HG02884 (cell line): ENCODE data around the gene TMEM63C.

ENCODE experiments used
- ATAC-seq: cut with Tn5 transposase; IDR thresholded peaks from one replicate; pipeline ENCODE4 v1.9.1; 2021; ENCODE audit warnings: mild to moderate bottlenecking, moderate library complexity; ENCODE audit not compliant: unreplicated experiment

Gene TMEM63C

GRCh38 chr14:77249286-77249685 is 67.7 kb downstream of the TMEM63C start:
- no peak for ATAC-seq

- ATAC-seq, result no peak
Observed at GRCh38 chr14:77250927-77251326, 69.3 kb downstream of the TMEM63C start.

GRCh38 chr14:77251870-77252269 is 70.3 kb downstream of the TMEM63C start:
- ATAC-seq, result no peak

- ATAC-seq, result no peak
Observed at GRCh38 chr14:77253333-77254190, 72.0 kb downstream of the TMEM63C start.

- ATAC-seq, result no peak
Observed at GRCh38 chr14:77256694-77257093, 75.1 kb downstream of the TMEM63C start.

GRCh38 chr14:77257700-77258099 is 76.1 kb downstream of the TMEM63C start:
- ATAC-seq, result no peak

- no peak for ATAC-seq
Observed at GRCh38 chr14:77258566-77258965, 77.0 kb downstream of the TMEM63C start.

- no peak for ATAC-seq
Observed at GRCh38 chr14:77259025-77259715, 77.6 kb downstream of the TMEM63C start.

- ATAC-seq, result no peak
Observed at GRCh38 chr14:77260199-77260598, 78.6 kb downstream of the TMEM63C start.

GRCh38 chr14:77260631-77261030 is 79.0 kb downstream of the TMEM63C start:
- ATAC-seq, result no peak

GRCh38 chr14:77264466-77265186 is 83.0 kb downstream of the TMEM63C start:
- no peak for ATAC-seq

- ATAC-seq, result no peak
Observed at GRCh38 chr14:77265187-77265515, 83.6 kb downstream of the TMEM63C start.

GRCh38 chr14:77265561-77266335 is 84.2 kb downstream of the TMEM63C start:
- no peak for ATAC-seq

GRCh38 chr14:77266336-77266735 is 84.7 kb downstream of the TMEM63C start:
- no peak for ATAC-seq

- no peak for ATAC-seq
Observed at GRCh38 chr14:77267937-77268699, 86.5 kb downstream of the TMEM63C start.

- ATAC-seq, result no peak
Observed at GRCh38 chr14:77268989-77269600, 87.5 kb downstream of the TMEM63C start.

GRCh38 chr14:77270361-77271112 is 88.9 kb downstream of the TMEM63C start:
- ATAC-seq, result no peak

- no peak for ATAC-seq
Observed at GRCh38 chr14:77271113-77271710, 89.6 kb downstream of the TMEM63C start, which contains the start of gene NGB. Gene NGB (minus strand): TSS chr14:77271206. CDS start chr14:77270937, 269 bp downstream.

- ATAC-seq, result no peak
Observed at GRCh38 chr14:77272261-77272660, 90.7 kb downstream of the TMEM63C start.
